Activated T-helper 1 cell treated with anti-CD3 and anti-CD28 coated beads, Interleukin-2, amount 50 U/mL, for 16 hours (primary cell): ENCODE measurements around the gene KCNK4.
"Not testable (repeated sequence)": the region's sequence is repeated elsewhere in the genome, so short reads cannot be mapped to it uniquely, and the experiment has no call there.

ENCODE experiments used
- DNase-seq, 2 donors: peaks; one replicate each; pipeline ENCODE4 v3.0.0-alpha.2; 2020; ENCODE audit warnings: low read depth in 1 of 2, low spot score in 1 of 2

The KCNK4 gene

GRCh38 chr11:64291262-64291751 is at the start of gene KCNK4:
Gene KCNK4 (plus strand): TSS chr11:64291302. CDS start chr11:64293019, 1,717 bp downstream.
- DNase-seq, result no peak

GRCh38 chr11:64241491-64242374 is 49.4 kb upstream of the KCNK4 start:
- DNase-seq, result no peak

GRCh38 chr11:64243236-64243854 is 47.8 kb upstream of the KCNK4 start:
- no peak for DNase-seq

- no peak for DNase-seq
Measured at GRCh38 chr11:64244107-64244506, 47.0 kb upstream of the KCNK4 start.

- DNase-seq, result no peak
Measured at GRCh38 chr11:64244966-64245365, 46.1 kb upstream of the KCNK4 start.

GRCh38 chr11:64245401-64245796 is 45.7 kb upstream of the KCNK4 start:
- peak in 1 of 2 donors; percentile 40 for DNase-seq

- DNase-seq, result peak; percentile 39 to 63
Measured at GRCh38 chr11:64245797-64246620, 45.1 kb upstream of the KCNK4 start.

GRCh38 chr11:64246621-64246870 is 44.6 kb upstream of the KCNK4 start:
- DNase-seq, result not testable (repeated sequence)

GRCh38 chr11:64246871-64247728 is 44.0 kb upstream of the KCNK4 start, which contains the start of gene PPP1R14B:
Gene PPP1R14B (minus strand): TSS chr11:64246943. CDS start chr11:64246673, 270 bp downstream.
- DNase-seq, result peak; percentile 62 to 71

- no peak for DNase-seq
Measured at GRCh38 chr11:64247729-64248531, 43.2 kb upstream of the KCNK4 start.

GRCh38 chr11:64248578-64248977 is 42.5 kb upstream of the KCNK4 start:
- DNase-seq, result no peak

- no peak for DNase-seq
Measured at GRCh38 chr11:64249038-64249437, 42.1 kb upstream of the KCNK4 start.

- DNase-seq, result no peak
Measured at GRCh38 chr11:64249563-64250414, 41.3 kb upstream of the KCNK4 start.

- DNase-seq, result no peak
Measured at GRCh38 chr11:64250415-64251015, 40.6 kb upstream of the KCNK4 start.

- peak; percentile 42 to 63 for DNase-seq
Measured at GRCh38 chr11:64251016-64251752, 39.9 kb upstream of the KCNK4 start, which contains the start of gene PLCB3. Gene PLCB3 (plus strand): TSS chr11:64251530. CDS start chr11:64251650, 120 bp downstream.

- DNase-seq, result no peak
Measured at GRCh38 chr11:64251753-64252002, 39.4 kb upstream of the KCNK4 start.

GRCh38 chr11:64252003-64252872 is 38.9 kb upstream of the KCNK4 start:
- no peak for DNase-seq
